C4-2B (cell line): Measurements from ENCODE around the gene CEACAM7.
A peak's percentile ranks its signal among the peaks of the same experiment; 100 is the strongest.

Experiments used
- ZFX ChIP-seq: fragments of 450-650 bp; IDR thresholded peaks from 2 replicates; pipeline ENCODE4 v1.6.1; 2017
- TF ChIP-seq, protein P1 (sequence below): fragments of 450-650 bp; conservative IDR thresholded peaks from 2 replicates; pipeline ENCODE4 v1.5.1; 2017; ENCODE audit warnings: mild to moderate bottlenecking

DNA sequence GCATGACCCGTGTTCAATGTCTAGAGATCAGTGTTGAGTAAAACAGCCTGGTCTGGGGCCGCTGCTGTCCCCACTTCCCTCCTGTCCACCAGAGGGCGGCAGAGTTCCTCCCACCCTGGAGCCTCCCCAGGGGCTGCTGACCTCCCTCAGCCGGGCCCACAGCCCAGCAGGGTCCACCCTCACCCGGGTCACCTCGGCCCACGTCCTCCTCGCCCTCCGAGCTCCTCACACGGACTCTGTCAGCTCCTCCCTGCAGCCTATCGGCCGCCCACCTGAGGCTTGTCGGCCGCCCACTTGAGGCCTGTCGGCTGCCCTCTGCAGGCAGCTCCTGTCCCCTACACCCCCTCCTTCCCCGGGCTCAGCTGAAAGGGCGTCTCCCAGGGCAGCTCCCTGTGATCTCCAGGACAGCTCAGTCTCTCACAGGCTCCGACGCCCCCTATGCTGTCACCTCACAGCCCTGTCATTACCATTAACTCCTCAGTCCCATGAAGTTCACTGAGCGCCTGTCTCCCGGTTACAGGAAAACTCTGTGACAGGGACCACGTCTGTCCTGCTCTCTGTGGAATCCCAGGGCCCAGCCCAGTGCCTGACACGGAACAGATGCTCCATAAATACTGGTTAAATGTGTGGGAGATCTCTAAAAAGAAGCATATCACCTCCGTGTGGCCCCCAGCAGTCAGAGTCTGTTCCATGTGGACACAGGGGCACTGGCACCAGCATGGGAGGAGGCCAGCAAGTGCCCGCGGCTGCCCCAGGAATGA lies 18.9 kb upstream of the CEACAM7 start:
- TF ChIP-seq, protein P1, sequence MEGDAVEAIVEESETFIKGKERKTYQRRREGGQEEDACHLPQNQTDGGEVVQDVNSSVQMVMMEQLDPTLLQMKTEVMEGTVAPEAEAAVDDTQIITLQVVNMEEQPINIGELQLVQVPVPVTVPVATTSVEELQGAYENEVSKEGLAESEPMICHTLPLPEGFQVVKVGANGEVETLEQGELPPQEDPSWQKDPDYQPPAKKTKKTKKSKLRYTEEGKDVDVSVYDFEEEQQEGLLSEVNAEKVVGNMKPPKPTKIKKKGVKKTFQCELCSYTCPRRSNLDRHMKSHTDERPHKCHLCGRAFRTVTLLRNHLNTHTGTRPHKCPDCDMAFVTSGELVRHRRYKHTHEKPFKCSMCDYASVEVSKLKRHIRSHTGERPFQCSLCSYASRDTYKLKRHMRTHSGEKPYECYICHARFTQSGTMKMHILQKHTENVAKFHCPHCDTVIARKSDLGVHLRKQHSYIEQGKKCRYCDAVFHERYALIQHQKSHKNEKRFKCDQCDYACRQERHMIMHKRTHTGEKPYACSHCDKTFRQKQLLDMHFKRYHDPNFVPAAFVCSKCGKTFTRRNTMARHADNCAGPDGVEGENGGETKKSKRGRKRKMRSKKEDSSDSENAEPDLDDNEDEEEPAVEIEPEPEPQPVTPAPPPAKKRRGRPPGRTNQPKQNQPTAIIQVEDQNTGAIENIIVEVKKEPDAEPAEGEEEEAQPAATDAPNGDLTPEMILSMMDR = peak; percentile 92
- no peak for TF ChIP-seq ZFX
